NT2/D1 (cell line): ENCODE data around the gene TINCR.

Experiments used
- SUZ12 ChIP-seq: IDR thresholded peaks from 2 replicates; pipeline ENCODE4 v1.6.1; 2011; ENCODE audit not compliant: insufficient read length, insufficient read depth; ENCODE audit errors: extremely low read depth
- YY1 ChIP-seq: IDR thresholded peaks from 2 replicates; pipeline ENCODE4 v1.6.1; 2011; ENCODE audit not compliant: insufficient read length, insufficient read depth
- ZNF274 ChIP-seq: IDR thresholded peaks from 2 replicates; pipeline ENCODE4 v1.6.1; 2011; ENCODE audit warnings: mild to moderate bottlenecking, low read depth, low read length

GRCh38 chr19:5554828-5555227 lies 12.9 kb downstream of the TINCR start:
- TF ChIP-seq SUZ12 (no peak), ZNF274 (no peak), YY1 (no peak)
